VCaP (cell line): Measurements from ENCODE around the gene PLEKHG4B.

ENCODE experiments used
- H3K27ac ChIP-seq: fragments of 450-650 bp; 2 replicates; pipeline ENCODE4 v1.5.1; 2017
- TF ChIP-seq, protein P1 (sequence below): fragments of 450-650 bp; conservative IDR thresholded peaks from 2 replicates; pipeline ENCODE4 v1.5.1; 2017; ENCODE audit warnings: mild to moderate bottlenecking, moderate library complexity

PLEKHG4B gene

DNA sequence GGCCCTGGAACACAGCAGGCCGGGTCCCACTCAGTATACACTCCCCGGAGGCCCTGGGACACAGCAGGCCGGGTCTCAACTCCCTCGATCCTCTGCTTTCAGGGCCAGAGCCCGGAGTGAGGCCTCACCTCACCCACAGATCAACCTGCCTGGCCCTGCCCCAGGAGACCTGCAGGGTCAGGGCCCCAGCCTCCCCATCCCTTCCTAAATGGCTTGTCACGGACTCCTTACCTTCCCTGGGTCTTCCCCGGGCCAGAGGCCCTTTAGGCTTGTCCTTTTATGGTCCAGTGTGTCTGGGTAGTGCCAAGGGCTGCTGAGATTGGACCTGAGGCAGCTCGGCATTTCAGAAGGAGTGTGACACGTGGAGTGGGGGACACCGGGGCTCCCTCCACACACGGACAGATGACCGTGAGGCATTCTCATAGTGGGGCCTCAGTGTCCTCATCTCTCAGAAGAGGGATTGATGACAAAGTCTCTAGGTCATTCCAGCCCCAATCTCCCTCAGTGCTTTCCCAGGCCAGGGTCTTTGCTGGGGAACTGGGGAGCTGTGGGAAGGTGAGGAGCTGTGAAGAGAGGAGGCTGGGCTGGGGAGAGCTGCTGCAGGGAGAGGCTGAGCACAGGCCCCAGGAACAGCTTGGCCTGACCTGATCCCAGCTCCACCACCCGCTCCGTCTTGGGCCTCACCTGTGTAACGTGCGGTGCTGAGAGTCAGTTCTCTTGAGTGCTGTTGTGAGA is 18.0 kb upstream of the PLEKHG4B start:
- no peak overlapping the region for H3K27ac ChIP-seq
- TF ChIP-seq, protein P1, sequence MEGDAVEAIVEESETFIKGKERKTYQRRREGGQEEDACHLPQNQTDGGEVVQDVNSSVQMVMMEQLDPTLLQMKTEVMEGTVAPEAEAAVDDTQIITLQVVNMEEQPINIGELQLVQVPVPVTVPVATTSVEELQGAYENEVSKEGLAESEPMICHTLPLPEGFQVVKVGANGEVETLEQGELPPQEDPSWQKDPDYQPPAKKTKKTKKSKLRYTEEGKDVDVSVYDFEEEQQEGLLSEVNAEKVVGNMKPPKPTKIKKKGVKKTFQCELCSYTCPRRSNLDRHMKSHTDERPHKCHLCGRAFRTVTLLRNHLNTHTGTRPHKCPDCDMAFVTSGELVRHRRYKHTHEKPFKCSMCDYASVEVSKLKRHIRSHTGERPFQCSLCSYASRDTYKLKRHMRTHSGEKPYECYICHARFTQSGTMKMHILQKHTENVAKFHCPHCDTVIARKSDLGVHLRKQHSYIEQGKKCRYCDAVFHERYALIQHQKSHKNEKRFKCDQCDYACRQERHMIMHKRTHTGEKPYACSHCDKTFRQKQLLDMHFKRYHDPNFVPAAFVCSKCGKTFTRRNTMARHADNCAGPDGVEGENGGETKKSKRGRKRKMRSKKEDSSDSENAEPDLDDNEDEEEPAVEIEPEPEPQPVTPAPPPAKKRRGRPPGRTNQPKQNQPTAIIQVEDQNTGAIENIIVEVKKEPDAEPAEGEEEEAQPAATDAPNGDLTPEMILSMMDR, result no peak

DNA sequence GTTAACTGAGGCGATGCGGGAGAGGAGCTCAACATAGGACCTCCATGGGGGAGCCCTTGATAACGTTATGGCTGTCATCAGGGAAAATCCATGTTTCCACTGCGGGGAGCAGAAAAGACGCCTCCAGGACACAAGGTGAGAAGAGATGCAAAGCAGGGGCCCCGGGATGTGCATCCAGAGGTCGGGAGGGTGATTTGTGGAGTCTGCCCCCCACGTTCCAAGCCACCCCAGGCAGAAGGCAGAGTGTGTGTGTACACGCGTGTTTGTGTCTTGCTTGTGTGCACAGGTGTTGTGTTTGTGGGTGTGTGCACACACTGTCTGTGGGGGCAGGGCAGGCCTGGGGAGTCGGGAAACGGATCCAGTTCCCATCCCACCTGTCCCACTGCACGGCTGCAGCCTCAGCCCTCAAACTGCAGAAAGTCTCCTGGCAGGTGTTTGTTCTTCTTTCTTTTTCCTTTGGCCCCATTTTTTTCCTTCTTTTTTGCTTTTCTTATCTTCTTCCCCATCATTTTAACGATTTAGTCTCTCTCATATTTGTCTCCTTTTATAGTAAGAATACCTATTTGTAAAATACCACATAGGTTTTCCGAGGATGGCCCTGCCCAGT is 17.4 kb upstream of the PLEKHG4B start:
- TF ChIP-seq, protein P1, result no peak
- no peak overlapping the region for H3K27ac ChIP-seq

DNA sequence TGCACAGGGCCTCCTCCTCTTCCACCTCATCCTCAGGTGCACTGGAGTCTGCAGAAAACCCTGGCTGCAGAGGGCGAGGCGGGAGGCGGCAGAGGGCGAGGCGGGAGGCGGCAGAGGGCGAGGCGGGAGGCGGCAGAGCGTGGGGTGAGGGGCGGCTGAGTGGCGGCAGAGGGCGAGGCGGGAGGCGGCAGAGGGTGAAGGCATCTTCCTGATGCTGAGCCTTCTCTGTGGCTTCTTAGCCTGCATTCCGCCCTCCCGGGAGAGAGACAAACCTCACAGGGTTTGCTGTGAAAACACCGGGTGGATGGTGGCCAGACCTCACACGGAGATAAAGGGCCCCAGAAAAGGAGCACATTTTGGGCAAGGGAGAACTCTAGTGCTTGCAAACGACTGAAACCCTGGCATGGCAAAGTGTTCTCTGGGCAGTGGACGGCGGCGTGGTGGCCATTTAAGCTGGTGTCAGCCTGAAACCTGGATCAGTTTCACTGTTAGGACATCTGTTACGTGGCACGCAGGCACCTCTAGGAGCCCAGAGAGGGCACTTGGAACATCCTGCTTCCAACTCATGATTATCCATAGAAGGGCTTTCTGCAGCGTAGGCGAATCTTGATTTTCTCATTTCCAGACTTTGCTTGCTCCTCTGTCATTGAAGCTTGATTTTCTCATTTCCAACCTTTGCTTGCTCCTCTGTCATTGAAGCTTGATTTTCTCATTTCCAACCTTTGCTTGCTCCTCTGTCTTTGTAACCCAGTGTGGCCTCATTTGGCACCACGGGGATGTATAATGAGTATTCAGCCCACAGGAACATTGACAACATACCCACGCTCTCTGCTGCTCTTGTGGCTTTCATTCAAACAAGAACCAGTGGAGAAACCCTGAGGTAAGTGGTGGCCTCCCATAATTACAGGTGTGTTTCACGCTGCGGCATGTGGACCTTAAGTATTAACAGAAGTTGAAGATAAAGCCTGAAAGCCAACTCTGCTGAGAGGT is 16.3 kb upstream of the PLEKHG4B start:
- no peak overlapping the region for H3K27ac ChIP-seq

GRCh38 chr5:76358-77169 is 15.4 kb upstream of the PLEKHG4B start:
- no peak overlapping the region for H3K27ac ChIP-seq
- TF ChIP-seq, protein P1, result no peak

More for the DNA sequence above, 16.3 kb upstream of the PLEKHG4B start:
- TF ChIP-seq, protein P1, result no peak

- TF ChIP-seq, protein P1, result no peak
- H3K27ac ChIP-seq, result no peak overlapping the region
These were observed 14.8 kb upstream of the PLEKHG4B start for GRCh38 chr5:77170-77501.

DNA sequence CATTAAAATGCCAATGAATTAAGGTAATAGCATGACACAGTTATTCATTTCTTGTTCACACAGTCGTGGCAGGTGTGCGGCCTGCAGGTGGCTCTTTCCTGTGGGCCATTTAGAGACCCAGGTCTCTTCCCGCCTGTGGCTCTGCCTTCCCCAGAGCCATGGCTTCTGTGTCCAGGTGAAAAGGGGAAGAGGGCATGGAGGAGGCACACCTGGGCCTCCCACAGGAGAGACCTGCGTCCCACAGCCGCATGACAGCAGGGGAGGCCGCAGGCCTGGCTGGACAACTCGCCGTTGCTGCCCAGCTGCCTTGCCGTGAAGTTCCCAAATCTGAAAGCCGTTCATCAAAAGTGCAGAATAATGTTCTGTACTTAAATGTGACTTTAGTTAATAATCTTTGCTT is 14.4 kb upstream of the PLEKHG4B start:
- no peak overlapping the region for H3K27ac ChIP-seq
- TF ChIP-seq, protein P1, result no peak
